Central memory CD8-positive, alpha-beta T cell (primary cell): Measurements from ENCODE around the gene TMEM187.

Experiments
- ATAC-seq: fragments of 150-1000 bp; cut with Tn5 transposase; replicated peaks from 2 replicates; pipeline ENCODE4 v1.10.0; 2022; ENCODE audit warnings: mild to moderate bottlenecking, moderate FRiP score, moderate number of reproducible peaks; ENCODE audit not compliant: poor library complexity, severe bottlenecking; ENCODE audit errors: extremely low read depth
- DNase-seq, 2 donors: peaks; one replicate each; pipeline ENCODE4 v3.0.0; 2021; ENCODE audit warnings: low spot score in 2 of 2
- H3K27ac Mint-ChIP-seq: one replicate; pipeline ENCODE4 v1.8.0; 2022; ENCODE audit warnings: low read depth, mild to moderate bottlenecking, moderate library complexity, mixed read lengths
- H3K27me3 Mint-ChIP-seq: one replicate; pipeline ENCODE4 v1.8.0; 2022; ENCODE audit warnings: mixed read lengths
- H3K36me3 Mint-ChIP-seq: one replicate; pipeline ENCODE4 v1.8.0; 2022; ENCODE audit warnings: mild to moderate bottlenecking, moderate library complexity, mixed read lengths; ENCODE audit not compliant: insufficient read depth
- H3K4me1 Mint-ChIP-seq: one replicate; pipeline ENCODE4 v1.8.0; 2022; ENCODE audit warnings: mixed read lengths
- H3K4me3 Mint-ChIP-seq: one replicate; pipeline ENCODE4 v1.8.0; 2022; ENCODE audit warnings: mild to moderate bottlenecking, moderate library complexity, mixed read lengths
- H3K9me3 Mint-ChIP-seq: one replicate; pipeline ENCODE4 v1.8.0; 2022; ENCODE audit warnings: mixed read lengths

The TMEM187 gene

GRCh38 chrX:154019061-154019621 lies 46.6 kb downstream of the TMEM187 start:
- DNase-seq (no peak), ATAC-seq (peak; percentile 11)
- Mint-ChIP-seq H3K9me3 (no peaks in the 10 kb centered on the region), H3K4me1 (peaks cover 16% of the 10 kb centered on the region), H3K36me3 (peaks cover 26% of the 10 kb centered on the region), H3K27me3 (no peaks in the 10 kb centered on the region), H3K27ac (peak overlapping the region; percentile 91), H3K4me3 (peak overlapping the region; percentile 86)

- peak; percentile 61 for ATAC-seq
- Mint-ChIP-seq H3K4me1 (peaks cover 16% of the 10 kb centered on the region), H3K36me3 (peaks cover 22% of the 10 kb centered on the region), H3K27ac (peak within 1 kb of the TSS; percentile 94), H3K27me3 (no peaks in the 10 kb centered on the region), H3K9me3 (no peaks in the 10 kb centered on the region), H3K4me3 (peak within 1 kb of the TSS; percentile 86)
- DNase-seq: no peak
Observed at GRCh38 chrX:154019633-154020528, 47.3 kb downstream of the TMEM187 start, which contains the start of gene IRAK1. Gene IRAK1 (minus strand): TSS chrX:154019902. CDS start chrX:154019812, 90 bp downstream.

GRCh38 chrX:154020536-154021115 lies 48.1 kb downstream of the TMEM187 start:
- H3K4me3 Mint-ChIP-seq: peak overlapping the region; percentile 85
- ATAC-seq (no peak), DNase-seq (no peak)
- H3K27ac Mint-ChIP-seq: peak overlapping the region; percentile 94
- H3K36me3 Mint-ChIP-seq: peaks cover 23% of the 10 kb centered on the region
- no peaks in the 10 kb centered on the region for H3K9me3 Mint-ChIP-seq
- H3K4me1 Mint-ChIP-seq: peaks cover 15% of the 10 kb centered on the region
- H3K27me3 Mint-ChIP-seq: no peaks in the 10 kb centered on the region

- peaks cover 11% of the 10 kb centered on the region for H3K4me1 Mint-ChIP-seq
- no peaks in the 10 kb centered on the region for H3K27me3 Mint-ChIP-seq
- H3K9me3 Mint-ChIP-seq: no peaks in the 10 kb centered on the region
- H3K4me3 Mint-ChIP-seq: no peak overlapping the region
- H3K36me3 Mint-ChIP-seq: peaks cover 18% of the 10 kb centered on the region
- ATAC-seq (no peak), DNase-seq (no peak)
- H3K27ac Mint-ChIP-seq: no peak overlapping the region
Observed at GRCh38 chrX:154021131-154021611, 48.6 kb downstream of the TMEM187 start.

GRCh38 chrX:154022108-154022507 lies 49.6 kb downstream of the TMEM187 start:
- no peak overlapping the region for H3K27ac Mint-ChIP-seq
- DNase-seq (no peak), ATAC-seq (no peak)
- peaks cover 17% of the 10 kb centered on the region for H3K36me3 Mint-ChIP-seq
- H3K27me3 Mint-ChIP-seq: no peaks in the 10 kb centered on the region
- peaks cover 11% of the 10 kb centered on the region for H3K4me1 Mint-ChIP-seq
- no peak overlapping the region for H3K4me3 Mint-ChIP-seq
- no peaks in the 10 kb centered on the region for H3K9me3 Mint-ChIP-seq

GRCh38 chrX:154023276-154024000 lies 50.9 kb downstream of the TMEM187 start:
- no peak for DNase-seq
- Mint-ChIP-seq H3K27me3 (no peaks in the 10 kb centered on the region), H3K4me1 (peaks cover 11% of the 10 kb centered on the region), H3K27ac (peak overlapping the region; percentile 32), H3K4me3 (no peak overlapping the region), H3K36me3 (peaks cover 19% of the 10 kb centered on the region), H3K9me3 (no peaks in the 10 kb centered on the region)
- ATAC-seq: no peak

GRCh38 chrX:154024271-154024670 lies 51.7 kb downstream of the TMEM187 start:
- Mint-ChIP-seq H3K27ac (no peak overlapping the region), H3K27me3 (no peaks in the 10 kb centered on the region), H3K9me3 (no peaks in the 10 kb centered on the region), H3K36me3 (peaks cover 16% of the 10 kb centered on the region), H3K4me1 (peaks cover 10% of the 10 kb centered on the region), H3K4me3 (no peak overlapping the region)
- ATAC-seq: no peak
- DNase-seq: no peak

- Mint-ChIP-seq H3K4me1 (peaks cover 9% of the 10 kb centered on the region), H3K4me3 (no peak overlapping the region), H3K27me3 (no peaks in the 10 kb centered on the region), H3K36me3 (peaks cover 16% of the 10 kb centered on the region), H3K9me3 (no peaks in the 10 kb centered on the region), H3K27ac (no peak overlapping the region)
- ATAC-seq: no peak
- no peak for DNase-seq
Observed at GRCh38 chrX:154025230-154025629, 52.7 kb downstream of the TMEM187 start.

- Mint-ChIP-seq H3K27me3 (no peaks in the 10 kb centered on the region), H3K9me3 (no peaks in the 10 kb centered on the region), H3K27ac (no peak overlapping the region), H3K4me1 (peaks cover 5% of the 10 kb centered on the region), H3K36me3 (peaks cover 17% of the 10 kb centered on the region), H3K4me3 (no peak overlapping the region)
- no peak for DNase-seq
- no peak for ATAC-seq
Observed at GRCh38 chrX:154026136-154027021, 53.8 kb downstream of the TMEM187 start.

- Mint-ChIP-seq H3K4me3 (no peak overlapping the region), H3K36me3 (peaks cover 20% of the 10 kb centered on the region), H3K27me3 (no peaks in the 10 kb centered on the region), H3K27ac (no peak overlapping the region), H3K4me1 (peaks cover 5% of the 10 kb centered on the region), H3K9me3 (no peaks in the 10 kb centered on the region)
- ATAC-seq: no peak
- DNase-seq: no peak
Observed at GRCh38 chrX:154027022-154027402, 54.5 kb downstream of the TMEM187 start.

GRCh38 chrX:154027986-154028385 lies 55.4 kb downstream of the TMEM187 start:
- Mint-ChIP-seq H3K27me3 (no peaks in the 10 kb centered on the region), H3K4me1 (peaks cover 5% of the 10 kb centered on the region), H3K36me3 (peaks cover 25% of the 10 kb centered on the region), H3K4me3 (no peak overlapping the region), H3K27ac (peak overlapping the region; percentile 78), H3K9me3 (no peaks in the 10 kb centered on the region)
- no peak for DNase-seq
- ATAC-seq: no peak
